BE2C (cell line): Measurements from ENCODE around the gene FZD7.

Source experiments
- DNase-seq: peaks from one replicate; pipeline ENCODE4 v3.0.0-alpha.2; 2020
- H3K27me3 ChIP-seq: fragments of 250-450 bp; sonication (Bioruptor Pico); 2 replicates; pipeline ENCODE4 v1.5.1; 2020; ENCODE audit warnings: mild to moderate bottlenecking
- H3K36me3 ChIP-seq: fragments of 250-450 bp; sonication (Bioruptor Pico); 2 replicates; pipeline ENCODE4 v1.5.1; 2020; ENCODE audit warnings: mild to moderate bottlenecking
- H3K4me1 ChIP-seq: fragments of 250-450 bp; sonication (Bioruptor Pico); 2 replicates; pipeline ENCODE4 v1.5.1; 2020
- H3K4me3 ChIP-seq: 2 replicates; pipeline ENCODE4 v1.5.1; 2011; ENCODE audit warnings: low read depth, low read length
- H3K9me3 ChIP-seq: fragments of 250-450 bp; sonication (Bioruptor Pico); 2 replicates; pipeline ENCODE4 v1.5.1; 2020
- TF ChIP-seq, protein P1 (sequence below): IDR thresholded peaks from 2 replicates; pipeline ENCODE4 v1.5.1; 2012; ENCODE audit warnings: mild to moderate bottlenecking, low read depth, low read length

FZD7 gene

GRCh38 chr2:202050652-202051051 lies 17.0 kb downstream of the FZD7 start:
- no peak overlapping the region for H3K4me3 ChIP-seq
- TF ChIP-seq, protein P1, sequence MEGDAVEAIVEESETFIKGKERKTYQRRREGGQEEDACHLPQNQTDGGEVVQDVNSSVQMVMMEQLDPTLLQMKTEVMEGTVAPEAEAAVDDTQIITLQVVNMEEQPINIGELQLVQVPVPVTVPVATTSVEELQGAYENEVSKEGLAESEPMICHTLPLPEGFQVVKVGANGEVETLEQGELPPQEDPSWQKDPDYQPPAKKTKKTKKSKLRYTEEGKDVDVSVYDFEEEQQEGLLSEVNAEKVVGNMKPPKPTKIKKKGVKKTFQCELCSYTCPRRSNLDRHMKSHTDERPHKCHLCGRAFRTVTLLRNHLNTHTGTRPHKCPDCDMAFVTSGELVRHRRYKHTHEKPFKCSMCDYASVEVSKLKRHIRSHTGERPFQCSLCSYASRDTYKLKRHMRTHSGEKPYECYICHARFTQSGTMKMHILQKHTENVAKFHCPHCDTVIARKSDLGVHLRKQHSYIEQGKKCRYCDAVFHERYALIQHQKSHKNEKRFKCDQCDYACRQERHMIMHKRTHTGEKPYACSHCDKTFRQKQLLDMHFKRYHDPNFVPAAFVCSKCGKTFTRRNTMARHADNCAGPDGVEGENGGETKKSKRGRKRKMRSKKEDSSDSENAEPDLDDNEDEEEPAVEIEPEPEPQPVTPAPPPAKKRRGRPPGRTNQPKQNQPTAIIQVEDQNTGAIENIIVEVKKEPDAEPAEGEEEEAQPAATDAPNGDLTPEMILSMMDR, result no peak
- H3K36me3 ChIP-seq, result no peaks in the 10 kb centered on the region
- no peaks in the 10 kb centered on the region for H3K27me3 ChIP-seq
- no peaks in the 10 kb centered on the region for H3K9me3 ChIP-seq
- H3K4me1 ChIP-seq, result peaks cover 11% of the 10 kb centered on the region; the same call in 1 of the 2 replicates
- DNase-seq, result no peak

DNA sequence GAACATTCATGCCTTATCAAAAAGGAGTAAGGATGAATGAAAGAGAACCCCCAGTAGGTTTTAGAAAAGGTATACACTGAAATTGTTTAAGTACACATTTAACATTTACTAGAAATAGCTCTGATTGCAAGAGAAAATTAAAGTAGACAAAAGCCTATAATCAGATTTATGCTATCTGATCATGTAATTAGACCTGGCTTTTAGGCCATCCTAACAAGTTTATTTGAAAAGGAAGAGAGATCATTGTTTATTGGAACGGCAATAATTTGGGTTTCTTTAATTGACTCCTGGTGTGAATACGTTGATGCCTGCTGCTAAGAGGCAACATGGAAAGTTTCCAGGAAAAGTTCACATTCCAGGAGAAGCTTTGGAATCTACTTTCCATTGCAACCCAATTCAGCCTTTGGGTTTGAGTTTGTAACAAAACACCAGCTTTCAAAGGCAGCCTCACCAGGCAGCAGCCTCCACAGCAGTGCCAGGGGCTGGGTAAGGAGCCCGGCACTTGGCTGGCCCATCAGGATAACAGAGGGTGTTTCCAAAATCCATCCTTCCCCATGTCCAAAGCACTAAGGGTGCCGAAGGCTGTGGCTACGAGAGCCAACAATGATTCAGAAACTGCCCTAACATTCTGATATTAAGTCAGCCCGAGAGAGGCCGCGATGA lies 18.0 kb downstream of the FZD7 start:
- H3K4me3 ChIP-seq, result no peak overlapping the region
- no peaks in the 10 kb centered on the region for H3K36me3 ChIP-seq
- no peak for DNase-seq
- TF ChIP-seq, protein P1, result no peak
- H3K9me3 ChIP-seq, result no peaks in the 10 kb centered on the region
- peaks cover 11% of the 10 kb centered on the region; the same call in 1 of the 2 replicates for H3K4me1 ChIP-seq
- H3K27me3 ChIP-seq, result no peaks in the 10 kb centered on the region

DNA sequence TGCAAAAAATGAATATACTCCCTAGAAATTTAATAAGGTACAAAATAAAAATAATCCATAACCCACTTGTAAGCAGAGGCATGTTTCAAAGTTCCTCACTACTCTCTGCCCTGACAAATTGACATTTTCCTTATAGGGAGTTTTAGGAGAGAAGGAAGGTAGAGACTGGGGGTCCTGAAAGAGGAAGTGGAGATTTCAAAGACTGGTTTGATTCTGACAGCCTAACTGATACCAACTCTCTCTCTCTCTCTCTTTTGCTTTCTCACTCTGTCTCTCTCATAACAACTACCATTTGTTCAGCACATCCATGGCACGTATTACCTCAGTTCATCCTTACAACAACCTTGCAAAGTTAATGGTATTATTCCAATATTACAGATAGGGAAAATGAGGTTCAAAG lies 18.6 kb downstream of the FZD7 start:
- Histone ChIP-seq H3K27me3 (no peaks in the 10 kb centered on the region), H3K36me3 (no peaks in the 10 kb centered on the region), H3K4me3 (no peak overlapping the region), H3K4me1 (peaks cover 7% of the 10 kb centered on the region; the same call in 1 of the 2 replicates), H3K9me3 (no peaks in the 10 kb centered on the region)
- TF ChIP-seq, protein P1, result no peak
- DNase-seq, result no peak

DNA sequence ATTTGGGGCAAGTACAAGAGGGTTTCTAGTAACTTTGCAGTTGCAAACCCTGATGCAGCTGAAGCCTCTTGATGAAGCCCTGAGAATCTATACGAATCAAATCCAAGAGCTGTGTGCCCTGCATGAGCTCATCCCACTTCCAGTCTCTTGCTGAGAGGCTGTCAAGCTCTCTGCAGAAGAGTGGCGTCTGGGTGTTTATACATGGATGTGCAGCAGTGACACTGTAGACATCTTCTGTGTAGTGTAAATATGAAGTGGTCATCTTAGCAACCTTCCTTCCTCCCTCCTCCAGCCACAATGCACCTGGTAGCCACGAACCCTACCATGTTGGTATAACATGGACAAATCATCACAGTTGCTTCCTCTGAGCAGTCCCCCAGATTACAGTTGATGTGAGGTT lies 21.0 kb downstream of the FZD7 start:
- Histone ChIP-seq H3K4me1 (peaks cover 4% of the 10 kb centered on the region; the same call in 1 of the 2 replicates), H3K9me3 (no peaks in the 10 kb centered on the region), H3K4me3 (no peak overlapping the region), H3K27me3 (no peaks in the 10 kb centered on the region), H3K36me3 (no peaks in the 10 kb centered on the region)
- no peak for DNase-seq
- TF ChIP-seq, protein P1, result no peak

GRCh38 chr2:202056611-202057010 lies 23.0 kb downstream of the FZD7 start:
- TF ChIP-seq, protein P1, result peak; percentile 51
- DNase-seq, result no peak
- no peaks in the 10 kb centered on the region for H3K27me3 ChIP-seq

DNA sequence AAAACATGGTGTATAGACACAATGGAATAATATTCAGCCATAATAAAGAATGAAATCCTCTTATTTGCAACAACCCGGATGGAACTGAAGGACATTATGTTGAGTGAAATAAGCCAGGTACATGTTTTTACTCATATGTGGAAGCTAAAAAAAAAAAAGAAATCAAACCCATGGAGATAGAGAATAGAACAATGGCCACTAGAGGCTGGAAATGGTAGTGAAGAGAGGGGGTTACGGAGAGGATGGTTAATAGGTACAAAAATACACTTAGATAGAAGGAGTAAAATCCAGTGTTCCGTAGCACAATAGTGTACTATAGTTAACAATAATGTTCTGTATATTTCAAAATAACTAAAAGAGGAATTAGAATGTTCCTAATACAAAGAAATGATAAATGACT lies 26.6 kb downstream of the FZD7 start:
- TF ChIP-seq, protein P1, result peak; percentile 54
- H3K36me3 ChIP-seq, result no peaks in the 10 kb centered on the region
- H3K27me3 ChIP-seq, result no peaks in the 10 kb centered on the region
- DNase-seq, result no peak
- no peaks in the 10 kb centered on the region for H3K9me3 ChIP-seq
- no peaks in the 10 kb centered on the region; the same call in none of the 2 replicates for H3K4me1 ChIP-seq
- H3K4me3 ChIP-seq, result no peak overlapping the region

More at GRCh38 chr2:202056611-202057010, 23.0 kb downstream of the FZD7 start:
- H3K9me3 ChIP-seq, result no peaks in the 10 kb centered on the region
- no peaks in the 10 kb centered on the region for H3K4me1 ChIP-seq
- no peaks in the 10 kb centered on the region for H3K36me3 ChIP-seq
- H3K4me3 ChIP-seq, result no peak overlapping the region
